Endodermal cell (in vitro differentiated cells): ENCODE results near the gene KCNJ1. TPM values are rescaled to one million over a fixed set of nuclear protein-coding genes. Genes with fewer than 3 reads are reported as not detected.

Source experiments
- DNase-seq: peaks from one replicate; pipeline ENCODE4 v3.0.0-alpha.2; 2017
- H3K27ac ChIP-seq: 2 replicates; pipeline ENCODE4 v1.5.1; 2013; ENCODE audit warnings: mild to moderate bottlenecking, low read depth, low read length, moderate library complexity
- H3K27me3 ChIP-seq: 2 replicates; pipeline ENCODE4 v1.6.1; 2013; ENCODE audit warnings: mild to moderate bottlenecking, low read length, moderate library complexity; ENCODE audit not compliant: insufficient read depth, control insufficient read depth, poor library complexity, severe bottlenecking
- H3K36me3 ChIP-seq: 2 replicates; pipeline ENCODE4 v1.7.0; 2013; ENCODE audit warnings: mild to moderate bottlenecking, low read length, moderate library complexity; ENCODE audit not compliant: control insufficient read depth, insufficient read depth
- H3K4me1 ChIP-seq: one replicate; pipeline ENCODE4 v1.7.0; 2013; ENCODE audit warnings: low read length; ENCODE audit not compliant: control insufficient read depth, insufficient read depth
- H3K4me3 ChIP-seq: 2 replicates; pipeline ENCODE4 v1.5.1; 2013; ENCODE audit warnings: mild to moderate bottlenecking, low read length, moderate library complexity
- H3K9ac ChIP-seq: 2 replicates; pipeline ENCODE4 v1.6.1; 2013; ENCODE audit warnings: mild to moderate bottlenecking, low read length, moderate library complexity; ENCODE audit not compliant: poor library complexity, severe bottlenecking; ENCODE audit errors: extremely low read depth
- H3K9me3 ChIP-seq: 2 replicates; pipeline ENCODE4 v1.6.1; 2013; ENCODE audit warnings: mild to moderate bottlenecking, low read length, moderate library complexity; ENCODE audit not compliant: control insufficient read depth
- H3K27ac Mint-ChIP-seq: 2 replicates; pipeline ENCODE4 v1.8.0; 2020; ENCODE audit warnings: mixed read lengths
- H3K27me3 Mint-ChIP-seq: 2 replicates; pipeline ENCODE4 v1.8.0; 2021; ENCODE audit warnings: mild to moderate bottlenecking, mixed read lengths; ENCODE audit not compliant: insufficient read depth
- H3K36me3 Mint-ChIP-seq: 2 replicates; pipeline ENCODE4 v1.8.0; 2020; ENCODE audit warnings: low read depth, mixed read lengths
- H3K4me1 Mint-ChIP-seq: 2 replicates; pipeline ENCODE4 v1.8.0; 2020; ENCODE audit warnings: mixed read lengths
- H3K4me3 Mint-ChIP-seq: 2 replicates; pipeline ENCODE4 v1.8.0; 2020; ENCODE audit warnings: mild to moderate bottlenecking, moderate library complexity, mixed read lengths
- H3K9me3 Mint-ChIP-seq: 2 replicates; pipeline ENCODE4 v1.8.0; 2020; ENCODE audit warnings: mild to moderate bottlenecking, mixed read lengths
- WGBS, 2 experiments: methylation state at CpG; one replicate each; pipeline versions ENCODE4 v1.1.5 to v1.1.7; 2013; ENCODE audit warnings: missing lambda C conversion rate in 2 of 2, mixed read lengths in 1 of 2; ENCODE audit not compliant: insufficient coverage in 1 of 2, insufficient read length in 1 of 2; 5-methylcytosine and 5-hydroxymethylcytosine counted together
- total RNA-seq, 2 donors: library from RNA; stranded (reverse); fragmentation: NEBNext Ultra II Directional in 1 of 2; extraction: Animal tissue kit (Norgen Biotek cat#: 25700) in 1 of 2; gene quantifications; 2 replicates in 1 of 2; 3 replicates in 1 of 2; pipeline ENCODE4 v1.2.1, GENCODE V29; 2021
- TF ChIP-seq, protein P1 (sequence below): fragments of 200-600 bp; sonication (generic); conservative IDR thresholded peaks from 2 replicates; pipeline ENCODE4 v1.5.0; 2021; ENCODE audit warnings: antibody characterized with exemption, mild to moderate bottlenecking

KCNJ1 gene
- total RNA-seq, 2 donors from 2014 or later, result not detected

DNA sequence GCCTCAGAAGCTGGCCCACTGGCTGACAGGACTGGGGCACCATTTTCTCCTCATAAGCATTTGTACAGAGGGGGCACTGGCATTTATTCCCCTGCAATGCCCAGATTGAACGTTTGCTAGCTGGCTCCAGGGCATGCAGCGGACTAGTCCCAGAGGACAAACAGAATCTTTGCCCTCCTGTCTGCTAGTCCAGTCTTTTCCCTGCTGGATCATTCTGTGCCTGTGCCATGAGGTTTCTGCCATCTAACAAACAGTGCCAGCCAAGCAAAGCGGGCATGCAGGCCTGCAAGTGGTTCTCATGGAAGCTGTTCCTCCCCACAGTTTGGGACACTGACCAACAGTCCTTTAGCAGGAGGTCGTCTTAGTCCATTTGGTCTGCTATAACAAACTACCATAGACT, 53.4 kb downstream of the KCNJ1 start:
- Histone ChIP-seq H3K36me3 (no peaks in the 10 kb centered on the region), H3K4me1 (no peaks in the 10 kb centered on the region), H3K9ac (no peak overlapping the region), H3K9me3 (no peaks in the 10 kb centered on the region), H3K4me3 (no peak overlapping the region), H3K27ac (no peak overlapping the region), H3K27me3 (peaks cover 6% of the 10 kb centered on the region)
- TF ChIP-seq, protein P1, sequence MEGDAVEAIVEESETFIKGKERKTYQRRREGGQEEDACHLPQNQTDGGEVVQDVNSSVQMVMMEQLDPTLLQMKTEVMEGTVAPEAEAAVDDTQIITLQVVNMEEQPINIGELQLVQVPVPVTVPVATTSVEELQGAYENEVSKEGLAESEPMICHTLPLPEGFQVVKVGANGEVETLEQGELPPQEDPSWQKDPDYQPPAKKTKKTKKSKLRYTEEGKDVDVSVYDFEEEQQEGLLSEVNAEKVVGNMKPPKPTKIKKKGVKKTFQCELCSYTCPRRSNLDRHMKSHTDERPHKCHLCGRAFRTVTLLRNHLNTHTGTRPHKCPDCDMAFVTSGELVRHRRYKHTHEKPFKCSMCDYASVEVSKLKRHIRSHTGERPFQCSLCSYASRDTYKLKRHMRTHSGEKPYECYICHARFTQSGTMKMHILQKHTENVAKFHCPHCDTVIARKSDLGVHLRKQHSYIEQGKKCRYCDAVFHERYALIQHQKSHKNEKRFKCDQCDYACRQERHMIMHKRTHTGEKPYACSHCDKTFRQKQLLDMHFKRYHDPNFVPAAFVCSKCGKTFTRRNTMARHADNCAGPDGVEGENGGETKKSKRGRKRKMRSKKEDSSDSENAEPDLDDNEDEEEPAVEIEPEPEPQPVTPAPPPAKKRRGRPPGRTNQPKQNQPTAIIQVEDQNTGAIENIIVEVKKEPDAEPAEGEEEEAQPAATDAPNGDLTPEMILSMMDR, result no peak
- no peaks in the 10 kb centered on the region for H3K9me3 Mint-ChIP-seq
- H3K36me3 Mint-ChIP-seq, result no peaks in the 10 kb centered on the region
- peaks cover 11% of the 10 kb centered on the region for H3K4me1 Mint-ChIP-seq
- peaks cover 3% of the 10 kb centered on the region for H3K27me3 Mint-ChIP-seq
- WGBS, 2 experiments, result 88 to 92% methylated on average over 3 to 4 of the region's 4 CpGs
- H3K4me3 Mint-ChIP-seq, result no peak overlapping the region
- no peak for DNase-seq
- H3K27ac Mint-ChIP-seq, result no peak overlapping the region

DNA sequence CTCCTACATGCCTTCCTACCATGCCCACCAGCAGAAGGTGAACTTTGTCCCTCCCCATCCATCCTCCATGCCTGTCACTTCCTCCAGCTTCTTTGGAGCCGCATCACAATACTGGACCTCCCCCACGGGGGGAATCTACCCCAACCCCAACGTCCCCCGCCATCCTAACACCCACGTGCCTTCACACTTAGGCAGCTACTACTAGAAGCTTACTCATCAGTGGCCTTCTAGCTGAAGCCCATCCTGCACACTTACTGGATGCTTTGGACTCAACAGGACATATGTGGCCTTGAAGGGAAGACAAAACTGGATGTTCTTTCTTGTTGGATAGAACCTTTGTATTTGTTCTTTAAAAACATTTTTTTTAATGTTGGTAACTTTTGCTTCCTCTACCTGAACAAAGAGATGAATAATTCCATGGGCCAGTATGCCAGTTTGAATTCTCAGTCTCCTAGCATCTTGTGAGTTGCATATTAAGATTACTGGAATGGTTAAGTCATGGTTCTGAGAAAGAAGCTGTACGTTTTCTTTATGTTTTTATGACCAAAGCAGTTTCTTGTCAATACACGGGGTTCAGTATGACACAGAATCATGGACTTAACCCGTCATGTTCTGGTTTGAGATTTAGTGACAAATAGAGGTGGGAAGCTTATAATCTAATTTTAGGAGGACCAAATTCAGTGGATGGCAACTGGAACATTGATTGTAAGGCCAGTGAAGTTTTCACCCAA, 56.1 kb downstream of the KCNJ1 start:
- peaks cover 7% of the 10 kb centered on the region for H3K27me3 Mint-ChIP-seq
- H3K4me3 Mint-ChIP-seq, result no peak overlapping the region
- H3K4me3 ChIP-seq, result no peak overlapping the region
- no peaks in the 10 kb centered on the region for H3K27me3 ChIP-seq
- H3K27ac Mint-ChIP-seq, result no peak overlapping the region
- no peak overlapping the region for H3K27ac ChIP-seq
- 86 to 94% methylated on average over 3 to 8 of the region's 8 CpGs for WGBS, 2 experiments
- H3K9me3 Mint-ChIP-seq, result no peaks in the 10 kb centered on the region
- no peaks in the 10 kb centered on the region for H3K9me3 ChIP-seq
- H3K36me3 Mint-ChIP-seq, result no peaks in the 10 kb centered on the region
- H3K4me1 Mint-ChIP-seq, result peaks cover 11% of the 10 kb centered on the region
- no peaks in the 10 kb centered on the region for H3K4me1 ChIP-seq
- no peak for DNase-seq
- H3K9ac ChIP-seq, result no peak overlapping the region
- H3K36me3 ChIP-seq, result no peaks in the 10 kb centered on the region
- TF ChIP-seq, protein P1, result no peak

DNA sequence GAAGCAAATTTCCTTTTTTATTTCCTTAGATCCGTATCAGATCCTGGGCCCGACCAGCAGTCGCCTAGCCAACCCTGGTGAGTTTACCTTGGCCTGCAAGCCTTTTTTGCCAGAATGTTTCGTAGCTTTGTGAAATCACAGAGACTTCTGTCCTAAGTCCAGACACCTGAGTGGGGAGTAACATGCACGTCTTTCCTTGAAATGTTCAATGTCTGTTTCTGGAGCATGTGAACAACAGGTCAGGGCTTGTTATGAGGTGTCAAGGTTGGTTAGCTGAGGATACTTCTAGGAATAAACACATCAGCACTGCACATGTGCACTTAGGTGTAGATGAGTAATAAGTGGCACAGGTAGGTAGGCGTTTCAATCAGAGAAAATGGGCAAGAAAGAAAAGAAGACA, 58.0 kb downstream of the KCNJ1 start:
- H3K27ac ChIP-seq, result no peak overlapping the region
- H3K36me3 ChIP-seq, result no peaks in the 10 kb centered on the region
- DNase-seq, result no peak
- Mint-ChIP-seq H3K4me1 (no peaks in the 10 kb centered on the region), H3K36me3 (no peaks in the 10 kb centered on the region), H3K27me3 (peaks cover 9% of the 10 kb centered on the region), H3K27ac (no peak overlapping the region), H3K4me3 (no peak overlapping the region), H3K9me3 (no peaks in the 10 kb centered on the region)
- WGBS, 2 experiments, result 91 to 100% methylated on average over 5 to 6 of the region's 6 CpGs
- no peak overlapping the region for H3K9ac ChIP-seq
- TF ChIP-seq, protein P1, result no peak
- no peaks in the 10 kb centered on the region for H3K4me1 ChIP-seq
- H3K27me3 ChIP-seq, result no peaks in the 10 kb centered on the region
- no peaks in the 10 kb centered on the region for H3K9me3 ChIP-seq
- no peak overlapping the region for H3K4me3 ChIP-seq
